NCI-H1105 (cell line): Measurements from ENCODE around the gene ATAD3B.
"Not testable (repeated sequence)": the region's sequence is repeated elsewhere in the genome, so short reads cannot be mapped to it uniquely, and the experiment has no call there.

Experiments
- DNase-seq: peaks from one replicate; lab custom pipeline; 2025; lab: John Stamatoyannopoulos, UW

ATAD3B gene, protein sequence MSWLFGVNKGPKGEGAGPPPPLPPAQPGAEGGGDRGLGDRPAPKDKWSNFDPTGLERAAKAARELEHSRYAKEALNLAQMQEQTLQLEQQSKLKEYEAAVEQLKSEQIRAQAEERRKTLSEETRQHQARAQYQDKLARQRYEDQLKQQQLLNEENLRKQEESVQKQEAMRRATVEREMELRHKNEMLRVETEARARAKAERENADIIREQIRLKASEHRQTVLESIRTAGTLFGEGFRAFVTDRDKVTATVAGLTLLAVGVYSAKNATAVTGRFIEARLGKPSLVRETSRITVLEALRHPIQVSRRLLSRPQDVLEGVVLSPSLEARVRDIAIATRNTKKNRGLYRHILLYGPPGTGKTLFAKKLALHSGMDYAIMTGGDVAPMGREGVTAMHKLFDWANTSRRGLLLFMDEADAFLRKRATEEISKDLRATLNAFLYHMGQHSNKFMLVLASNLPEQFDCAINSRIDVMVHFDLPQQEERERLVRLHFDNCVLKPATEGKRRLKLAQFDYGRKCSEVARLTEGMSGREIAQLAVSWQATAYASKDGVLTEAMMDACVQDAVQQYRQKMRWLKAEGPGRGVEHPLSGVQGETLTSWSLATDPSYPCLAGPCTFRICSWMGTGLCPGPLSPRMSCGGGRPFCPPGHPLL

GRCh38 chr1:1471389-1472052, at the start of gene ATAD3B:
Gene ATAD3B (plus strand): TSS chr1:1471765. CDS start chr1:1471885, 120 bp downstream.
- peak; percentile 89 for DNase-seq

DNA sequence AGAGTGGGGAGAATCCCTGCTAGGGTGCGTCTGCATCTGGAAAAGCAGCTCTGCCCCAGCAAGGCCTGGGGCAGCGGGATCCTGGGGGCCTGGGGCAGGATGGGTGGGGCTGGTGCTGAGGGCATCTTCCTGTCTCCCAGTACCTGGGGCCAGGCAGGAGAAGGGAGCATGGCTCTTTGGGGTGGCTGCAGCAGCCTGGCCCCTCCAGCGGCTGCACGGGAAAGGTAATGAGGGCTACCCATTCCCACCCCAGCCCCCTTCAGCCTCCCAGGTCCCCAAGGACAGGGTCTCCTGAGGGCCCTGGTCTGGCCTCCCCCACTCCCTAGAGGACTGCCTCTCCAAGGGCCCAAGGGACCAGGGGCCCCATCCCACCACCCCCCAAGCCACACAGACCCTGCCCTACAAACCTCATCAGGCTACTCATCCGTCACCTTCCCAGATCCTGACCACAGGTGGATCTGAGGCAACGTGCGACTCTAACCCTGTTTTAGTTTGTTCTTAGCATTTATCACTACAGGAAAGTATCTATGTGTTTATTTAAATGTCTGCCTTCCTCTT, 49.6 kb upstream of the ATAD3B start:
- no peak for DNase-seq

DNA sequence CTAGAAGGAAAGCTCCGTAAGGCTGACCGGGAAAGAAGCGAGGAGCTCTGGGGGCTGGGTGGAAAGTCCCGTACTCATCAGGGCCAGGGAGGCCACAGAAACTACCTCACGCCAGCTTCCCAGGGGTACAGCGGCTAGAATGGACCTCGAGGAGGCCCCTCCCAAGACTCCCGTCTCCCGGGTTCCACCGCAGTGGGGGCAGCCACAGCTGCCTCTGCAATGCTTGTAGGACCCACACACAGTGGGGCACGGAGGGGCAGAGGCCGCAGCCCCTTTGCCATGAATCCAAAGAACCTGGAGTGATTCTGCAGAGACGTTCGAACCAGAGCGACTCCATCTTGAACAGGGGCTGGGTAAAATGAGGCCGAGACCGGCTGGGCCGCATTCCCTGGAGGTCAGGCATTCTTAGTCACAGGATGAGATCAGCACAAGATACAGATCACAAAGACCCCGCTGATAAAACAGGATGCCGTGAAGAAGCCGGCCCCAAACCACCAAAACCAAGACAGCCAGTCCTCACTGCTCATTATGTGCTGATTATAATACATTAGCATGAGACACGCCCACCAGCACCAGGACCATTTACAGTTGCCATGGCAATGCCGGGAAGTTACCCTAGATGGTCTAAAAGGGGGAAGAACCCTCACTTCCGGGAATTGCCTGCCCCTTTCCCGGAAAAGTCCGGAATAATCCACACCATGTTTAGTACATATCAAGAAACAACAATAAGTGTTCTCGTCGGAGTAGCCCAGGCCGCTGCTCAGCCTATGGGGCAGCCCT, 48.9 kb upstream of the ATAD3B start:
- DNase-seq = no peak

DNA sequence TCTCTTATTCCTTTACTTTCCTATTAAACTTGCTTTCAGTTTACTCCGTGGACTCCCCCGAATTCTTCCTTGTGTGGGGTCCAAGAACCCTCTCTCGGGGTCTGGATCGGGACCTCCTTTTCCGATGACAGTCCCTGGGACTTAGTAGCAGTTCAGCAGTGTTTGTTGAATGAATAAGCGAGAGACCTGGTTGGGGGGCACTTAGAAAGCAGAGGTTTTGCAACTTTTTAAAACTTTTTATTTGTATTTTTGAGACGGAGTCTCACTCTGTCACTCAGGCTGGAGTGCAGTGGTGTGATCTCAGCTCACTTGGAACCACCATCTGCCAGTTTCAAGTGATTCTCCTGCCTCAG, 48.3 kb upstream of the ATAD3B start:
- no peak for DNase-seq

DNA sequence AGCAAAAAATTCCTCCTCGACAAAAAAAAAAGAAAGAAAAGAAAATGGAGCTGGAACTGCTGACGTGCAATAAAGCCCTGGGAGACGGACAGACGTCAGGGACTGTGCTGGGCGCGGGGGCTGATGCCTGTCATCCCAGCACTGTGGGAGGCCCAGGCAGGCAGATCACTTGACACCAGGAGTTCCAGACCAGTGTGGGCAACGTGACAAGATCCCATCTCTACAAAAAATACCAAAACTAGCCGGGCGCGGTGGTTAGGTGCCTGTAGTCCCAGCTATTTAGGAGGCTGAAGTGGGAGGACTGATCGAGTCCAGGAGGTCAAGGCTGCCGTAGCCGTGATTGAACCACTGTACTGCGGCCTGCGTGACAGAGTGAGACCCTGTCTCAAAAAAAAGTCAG, 46.9 kb upstream of the ATAD3B start:
- DNase-seq = no peak

GRCh38 chr1:1425426-1425752, 46.2 kb upstream of the ATAD3B start:
- no peak for DNase-seq

GRCh38 chr1:1425753-1426495, 45.6 kb upstream of the ATAD3B start:
- no peak for DNase-seq

DNA sequence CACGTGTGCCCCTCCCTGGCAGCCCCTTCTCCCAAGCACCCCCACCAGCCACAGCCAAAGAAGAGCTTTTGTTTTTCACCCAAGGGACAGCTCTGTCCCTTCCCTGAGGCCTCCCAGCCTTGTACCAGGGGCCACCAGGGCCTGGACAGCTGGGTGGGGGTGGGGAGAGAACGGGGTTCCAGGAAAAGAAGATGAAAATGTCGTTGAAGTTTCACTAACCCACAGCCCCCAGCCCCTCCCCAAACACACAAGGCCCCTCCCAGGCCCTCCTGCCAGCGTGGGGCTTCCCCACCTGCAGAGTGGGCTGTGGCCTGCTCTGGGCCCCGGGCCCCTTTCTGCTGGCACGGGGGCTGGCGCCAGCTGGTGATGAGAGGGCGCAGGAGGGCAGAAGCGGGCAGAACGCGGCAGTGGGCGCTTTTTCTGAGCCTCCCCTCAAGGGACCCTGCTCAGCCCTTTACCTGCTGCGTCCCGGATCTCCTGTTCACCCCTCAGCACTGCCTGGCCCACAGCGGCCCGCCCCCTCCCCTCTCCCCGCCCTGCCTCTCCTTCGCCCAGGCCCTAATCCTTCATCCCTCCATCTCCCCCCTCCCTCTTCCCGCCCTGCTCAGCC, 45.0 kb upstream of the ATAD3B start:
- no peak for DNase-seq

DNA sequence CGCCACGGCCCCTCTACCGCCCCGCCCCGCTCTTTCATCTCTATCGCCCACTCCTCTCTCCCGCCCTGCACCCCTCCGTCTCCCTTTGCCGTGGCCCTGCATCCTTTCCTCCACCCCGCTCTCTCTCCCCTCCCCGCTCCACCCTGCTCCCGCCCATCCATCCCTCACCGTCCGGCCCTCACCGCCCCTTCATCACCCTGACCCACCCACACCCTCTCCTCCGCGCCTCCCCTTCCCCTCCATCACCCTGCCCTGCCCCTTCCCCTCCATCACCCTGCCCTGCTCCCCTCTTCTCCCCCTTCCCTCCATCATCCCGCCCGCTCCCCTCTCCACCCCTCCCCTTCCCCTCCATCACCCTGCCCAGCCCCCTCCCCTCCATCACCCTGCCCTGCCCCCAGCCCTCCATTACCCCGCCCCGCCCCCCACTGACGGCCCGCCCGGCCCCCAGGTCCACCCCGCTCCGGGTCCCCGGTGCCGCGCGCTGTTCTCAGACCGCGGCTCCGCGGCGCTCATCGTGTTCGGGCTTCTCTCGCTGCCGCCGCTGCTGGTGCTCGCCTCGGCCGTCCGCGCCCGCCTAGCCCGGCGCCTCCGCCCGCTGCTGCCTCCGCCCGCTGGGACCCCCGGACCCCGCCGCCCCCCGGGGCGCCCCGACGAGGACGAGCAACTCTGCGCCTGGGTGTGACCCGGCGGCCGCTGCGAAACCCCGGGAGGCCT, 44.3 kb upstream of the ATAD3B start:
- no peak for DNase-seq

DNA sequence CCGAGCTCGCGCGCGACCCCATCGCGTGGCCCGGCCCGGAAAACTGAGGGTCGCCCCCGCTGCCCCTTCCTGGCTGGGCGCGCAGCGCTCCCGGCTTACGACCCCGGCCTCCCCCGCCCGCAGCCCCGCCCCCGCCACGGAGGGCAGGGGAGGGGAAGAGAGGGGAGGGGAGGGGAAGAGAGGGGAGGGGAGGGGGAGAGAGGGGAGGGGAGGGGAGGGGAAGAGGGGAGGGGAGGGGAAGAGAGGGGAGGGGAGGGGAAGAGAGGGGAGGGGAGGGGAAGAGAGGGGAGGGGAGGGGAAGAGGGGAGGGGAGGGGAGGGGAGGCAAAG, 43.8 kb upstream of the ATAD3B start:
- DNase-seq = no peak

- no peak for DNase-seq
Observed at GRCh38 chr1:1428174-1428573, 43.4 kb upstream of the ATAD3B start.

- DNase-seq = not testable (repeated sequence)
Observed at GRCh38 chr1:1428967-1429366, 42.6 kb upstream of the ATAD3B start.

DNA sequence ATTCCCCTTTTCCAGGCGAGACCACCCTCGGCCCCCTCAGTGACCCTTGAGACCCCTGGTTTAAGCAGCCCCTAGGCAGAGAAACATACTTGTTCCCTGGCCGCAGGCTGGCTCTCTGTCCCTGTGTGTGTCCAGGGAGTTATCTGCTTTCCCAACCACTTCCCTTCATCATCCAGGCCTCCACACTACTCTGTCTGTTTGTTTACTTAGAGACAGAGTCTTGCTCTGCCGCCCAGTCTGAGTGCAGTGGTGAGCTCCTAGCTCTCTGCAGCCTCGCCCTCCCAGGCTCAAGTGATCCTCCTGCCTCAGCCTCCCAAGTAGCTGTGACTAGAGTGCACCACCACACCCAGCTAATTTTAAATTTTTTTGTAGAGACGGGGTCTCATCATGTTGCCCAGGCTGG, 41.9 kb upstream of the ATAD3B start:
- DNase-seq = no peak

DNA sequence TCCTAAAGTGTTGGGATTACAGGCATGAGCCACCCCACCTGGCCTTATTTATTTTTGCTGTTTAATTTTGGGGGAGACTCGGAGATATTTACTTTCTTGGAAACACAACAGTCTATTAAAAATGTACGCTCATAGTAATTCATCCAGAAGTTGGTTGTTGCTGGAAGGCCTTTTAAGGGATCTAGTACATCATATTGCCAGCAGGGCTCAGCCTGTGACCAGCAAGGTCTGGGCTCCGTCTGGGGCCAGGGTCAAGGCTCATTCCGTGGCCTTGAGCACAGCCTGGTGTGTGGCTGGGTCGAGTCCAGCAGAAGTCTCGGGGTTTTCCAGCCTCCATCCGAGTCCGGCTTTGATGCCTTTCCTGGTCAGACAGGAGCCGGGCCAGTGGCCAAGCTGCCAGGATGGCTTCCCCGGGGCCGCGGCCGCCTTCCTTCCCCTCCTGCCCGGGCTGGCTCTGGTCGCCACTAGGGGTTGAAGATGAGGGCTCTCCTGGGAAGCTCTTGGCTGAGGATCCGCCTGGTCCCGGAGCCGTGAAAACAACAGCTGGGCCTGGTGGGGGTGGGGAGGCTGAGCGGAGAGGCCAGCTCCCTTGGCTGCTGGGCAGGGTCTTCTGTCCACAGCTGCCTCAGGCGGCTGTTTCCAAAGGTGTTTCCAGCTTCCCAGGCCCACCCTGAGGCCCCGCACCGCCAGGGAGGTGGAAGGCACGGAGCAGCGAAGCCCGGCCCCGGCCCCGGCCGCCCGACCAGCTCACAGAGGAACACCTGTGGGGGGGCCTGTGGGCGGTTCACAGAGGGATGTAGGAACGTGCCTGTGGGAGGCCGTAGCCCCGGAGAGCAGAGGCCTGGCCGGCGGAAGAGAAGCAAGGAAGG, 41.2 kb upstream of the ATAD3B start:
- DNase-seq = no peak

DNA sequence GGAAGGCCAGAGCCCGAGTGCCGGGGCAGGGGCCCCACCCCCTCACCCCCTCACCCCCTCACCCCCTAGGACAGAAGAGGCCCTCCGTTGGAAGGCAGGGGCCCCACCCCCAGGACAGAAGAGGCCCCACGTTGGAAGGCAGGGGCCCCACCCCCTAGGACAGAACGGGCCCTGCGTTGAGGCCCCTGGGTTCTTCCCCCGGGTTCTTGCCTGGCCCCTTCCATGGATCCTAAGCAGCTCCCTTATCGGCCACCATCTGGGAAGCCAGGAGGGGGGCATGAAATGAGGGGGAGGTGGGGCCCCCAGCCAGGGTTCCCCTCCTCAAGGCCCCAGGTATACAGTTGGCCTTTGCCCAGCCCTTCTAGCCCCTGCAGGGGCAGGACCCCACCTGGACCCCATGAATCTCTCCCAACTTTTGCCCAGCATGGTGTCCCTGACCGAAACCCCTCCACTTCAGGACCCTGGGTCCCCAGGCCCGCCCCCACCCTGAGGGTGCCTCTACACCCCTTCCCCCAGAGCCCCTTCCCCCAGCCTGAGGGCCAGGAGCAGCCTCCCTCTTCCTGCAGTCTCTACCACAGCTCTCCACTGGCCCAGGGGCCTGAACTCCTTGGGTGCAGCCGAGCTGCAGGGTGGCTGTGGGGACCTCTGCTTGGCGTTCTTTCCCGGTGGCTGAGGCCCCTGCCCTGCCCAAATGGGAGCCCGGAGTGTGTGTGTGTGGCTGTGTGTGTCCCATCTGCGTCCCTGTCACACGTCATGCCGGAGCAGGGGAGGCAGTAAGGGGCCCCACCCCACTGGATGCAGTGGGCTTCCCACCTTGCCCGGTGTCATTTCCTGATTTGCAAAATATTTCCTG, 40.3 kb upstream of the ATAD3B start:
- no peak for DNase-seq

GRCh38 chr1:1431845-1432273, 39.7 kb upstream of the ATAD3B start:
- no peak for DNase-seq

DNA sequence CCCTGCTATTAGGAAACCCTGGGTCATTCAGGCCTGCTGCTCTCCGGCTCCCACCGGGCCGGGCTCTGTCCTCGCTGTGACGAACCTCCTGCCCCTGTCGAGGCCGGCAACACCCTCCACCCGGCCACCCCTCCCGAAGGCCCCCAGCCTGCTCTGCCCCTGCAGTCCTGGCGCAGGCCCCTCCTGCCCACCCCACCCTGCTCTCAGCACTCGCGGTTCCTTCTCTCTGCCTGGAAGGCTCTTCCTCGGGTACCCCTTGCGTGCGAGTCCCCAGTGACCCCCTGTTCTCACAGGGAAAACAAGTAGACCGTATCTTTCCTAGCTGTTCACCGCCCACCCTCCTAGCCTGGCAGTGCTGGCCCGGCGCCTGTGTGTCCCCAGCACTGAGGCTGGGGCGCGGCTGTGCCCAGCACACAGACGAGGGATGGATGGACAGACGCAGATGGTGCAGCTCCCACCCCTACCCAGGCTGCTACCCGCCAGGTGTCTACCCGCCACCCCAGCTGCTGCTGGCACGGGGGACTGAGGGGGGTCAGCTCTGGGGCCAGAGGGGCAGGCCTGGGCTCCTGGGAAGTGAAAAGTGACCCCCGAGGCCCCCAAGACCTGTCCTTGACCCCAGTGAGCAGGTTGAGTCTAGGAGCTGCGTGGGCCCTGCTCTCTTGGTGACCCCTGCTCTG, 39.2 kb upstream of the ATAD3B start:
- no peak for DNase-seq
